ENCODE measurements around the gene FBN1.

FBN1 gene

DNA sequence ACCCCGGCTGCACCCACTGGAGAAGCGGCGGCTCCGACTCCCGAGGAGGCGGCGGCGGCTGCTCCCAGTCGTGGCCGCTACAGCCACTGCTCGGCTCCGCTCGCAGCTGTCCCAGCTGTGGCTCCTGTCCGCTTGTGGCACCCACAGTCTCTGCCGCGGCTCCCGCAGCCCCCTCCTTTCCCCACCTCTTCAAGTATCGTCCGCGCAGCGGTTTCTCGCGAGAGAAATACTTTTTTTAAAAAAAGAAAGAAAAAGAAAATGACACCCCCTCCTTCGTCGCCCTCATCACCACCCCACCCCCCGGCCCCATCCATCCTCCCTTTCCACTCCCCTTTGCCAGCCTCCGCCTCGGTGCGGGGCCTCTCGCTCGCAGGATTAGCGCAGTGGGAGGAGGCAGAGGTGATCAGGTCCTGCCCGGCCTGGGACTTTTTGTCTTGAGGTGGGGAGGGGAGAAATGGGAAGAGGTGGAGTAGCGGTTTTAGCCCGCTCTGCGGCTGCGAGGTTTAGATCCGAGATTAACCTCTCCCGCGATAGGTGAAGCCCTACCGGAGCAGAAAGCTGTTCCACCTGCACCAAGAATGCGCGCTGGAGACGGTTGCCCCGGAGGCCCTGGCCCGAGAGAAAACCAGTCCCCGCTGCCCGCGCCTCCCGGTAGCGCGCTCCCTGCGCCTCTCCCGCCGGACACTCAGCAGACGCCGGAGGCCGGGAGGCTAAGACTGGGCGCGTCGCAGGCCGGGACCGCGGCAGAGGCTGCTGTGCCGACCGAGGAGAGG, at the start of gene FBN1:
Gene FBN1 (minus strand): TSS at position 152 of the 773 bp plus-strand sequence. CDS start 940 bp downstream, outside the sequence.
- no peak for DNase-seq

DNA sequence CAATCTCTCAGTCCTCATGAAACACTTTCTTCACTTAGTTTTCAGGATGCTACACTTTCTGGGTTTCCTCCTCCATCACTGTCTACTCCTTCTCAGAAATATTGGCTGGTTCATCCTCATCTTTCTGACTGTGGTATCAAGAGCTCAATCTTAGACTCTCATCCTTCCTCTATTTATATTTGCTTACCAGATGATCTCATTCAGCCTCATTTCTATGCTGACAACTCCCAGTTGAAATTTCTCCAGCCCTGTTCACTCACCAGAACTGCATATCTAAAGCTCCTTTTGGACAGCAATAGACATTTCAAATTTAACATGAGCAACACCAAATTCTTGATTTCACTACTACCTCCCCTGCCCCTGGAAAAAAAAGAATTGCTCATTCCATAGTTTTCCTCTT, 48.0 kb upstream of the FBN1 start:
- DNase-seq: no peak

- no peak for DNase-seq
Measured at GRCh38 chr15:48688493-48688892, 43.0 kb upstream of the FBN1 start.

- no peak for DNase-seq
Measured at GRCh38 chr15:48683991-48684765, 38.7 kb upstream of the FBN1 start.

DNA sequence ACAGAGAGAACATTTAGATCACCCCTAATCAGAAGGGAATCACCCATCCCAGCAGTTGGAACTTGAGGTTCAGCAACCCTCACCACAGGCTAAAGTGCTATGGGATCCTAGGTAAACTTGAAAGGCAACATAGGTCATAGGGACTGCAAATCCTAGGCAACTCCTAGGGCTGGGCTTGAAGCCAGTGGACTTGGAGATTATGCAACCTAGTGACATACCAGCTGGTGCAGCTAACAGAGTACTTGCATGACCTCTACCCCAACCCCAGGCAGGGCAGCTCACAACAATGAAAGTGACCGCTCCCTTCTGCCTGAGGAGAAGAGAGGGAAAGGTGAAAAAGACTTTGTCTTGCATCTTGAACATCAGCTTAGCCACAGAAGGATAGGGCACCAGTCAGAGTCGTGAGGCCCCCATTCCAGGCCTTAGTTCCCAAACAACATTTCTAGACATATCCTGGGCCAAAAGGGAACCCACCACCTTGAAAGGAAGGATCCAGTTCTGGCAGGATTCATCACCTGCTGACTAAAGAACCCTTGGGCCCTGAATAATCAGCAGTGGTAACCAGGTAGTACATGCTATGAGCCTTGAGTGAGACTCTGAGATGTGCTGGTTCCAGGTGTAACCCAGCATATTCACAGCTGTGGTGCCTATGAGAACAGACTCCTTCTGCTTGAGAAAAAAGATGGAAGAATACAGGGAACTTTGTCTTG, 37.6 kb upstream of the FBN1 start:
- DNase-seq: no peak

- DNase-seq: no peak
Measured at GRCh38 chr15:48681353-48681752, 35.8 kb upstream of the FBN1 start.

DNA sequence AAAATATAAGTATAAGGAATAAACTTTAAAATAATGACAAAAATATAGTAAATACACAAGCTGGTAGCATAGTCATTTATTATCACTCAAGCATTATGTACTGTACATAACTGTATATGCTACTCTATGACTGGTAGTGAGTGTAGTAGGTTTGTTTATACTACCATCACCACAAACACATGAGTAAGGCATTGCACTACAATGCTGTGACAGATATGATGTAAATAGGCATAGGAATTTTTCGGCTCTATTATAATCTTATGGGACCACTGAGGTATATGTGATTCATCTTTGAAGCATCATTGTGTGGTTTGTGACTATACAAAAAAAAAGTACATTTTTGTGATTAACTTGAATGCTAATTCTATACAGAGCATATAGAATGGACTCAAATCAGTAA, 35.3 kb upstream of the FBN1 start:
- DNase-seq: no peak

- DNase-seq: no peak
Measured at GRCh38 chr15:48679952-48680351, 34.4 kb upstream of the FBN1 start.

GRCh38 chr15:48678851-48679250, 33.3 kb upstream of the FBN1 start:
- DNase-seq: no peak

DNA sequence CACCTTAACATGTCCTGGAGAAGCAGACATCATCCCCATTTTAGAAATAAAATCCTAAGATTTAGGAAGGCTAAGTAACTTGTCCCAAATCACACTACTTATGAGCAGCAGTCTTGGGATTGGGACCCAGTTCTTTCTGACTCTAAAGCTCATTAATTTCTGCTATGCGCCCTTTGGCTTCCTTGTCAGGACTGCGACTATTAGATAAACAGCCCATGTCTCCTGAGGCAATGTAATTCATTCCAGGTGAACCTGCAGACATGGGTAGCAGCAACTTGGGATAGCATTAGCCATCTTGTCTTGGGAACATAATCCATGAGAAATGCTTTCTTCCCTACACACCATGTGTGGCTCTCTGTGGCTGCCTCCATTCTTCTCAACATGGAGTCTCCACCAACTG, 32.3 kb upstream of the FBN1 start:
- DNase-seq: no peak

- no peak for DNase-seq
Measured at GRCh38 chr15:48675436-48675835, 29.9 kb upstream of the FBN1 start.

DNA sequence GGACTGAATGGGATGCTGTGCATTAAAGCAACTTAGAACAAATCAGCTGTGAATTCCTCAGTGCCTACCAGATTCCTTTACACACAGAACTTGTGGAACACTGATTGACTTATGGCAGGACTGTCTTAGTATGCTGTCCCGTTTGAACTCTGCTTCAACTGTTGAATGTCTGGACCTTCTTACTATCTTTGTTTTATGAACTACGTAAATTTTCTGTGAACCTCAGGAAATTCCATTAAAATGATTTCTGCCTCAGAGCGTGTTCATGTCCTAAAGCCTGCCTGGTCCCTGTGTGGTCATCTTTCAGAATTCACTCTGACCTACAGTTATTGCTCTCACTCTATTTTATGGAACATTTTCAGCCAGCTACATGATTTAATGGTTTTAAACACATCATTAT, 29.4 kb upstream of the FBN1 start:
- DNase-seq: no peak

DNA sequence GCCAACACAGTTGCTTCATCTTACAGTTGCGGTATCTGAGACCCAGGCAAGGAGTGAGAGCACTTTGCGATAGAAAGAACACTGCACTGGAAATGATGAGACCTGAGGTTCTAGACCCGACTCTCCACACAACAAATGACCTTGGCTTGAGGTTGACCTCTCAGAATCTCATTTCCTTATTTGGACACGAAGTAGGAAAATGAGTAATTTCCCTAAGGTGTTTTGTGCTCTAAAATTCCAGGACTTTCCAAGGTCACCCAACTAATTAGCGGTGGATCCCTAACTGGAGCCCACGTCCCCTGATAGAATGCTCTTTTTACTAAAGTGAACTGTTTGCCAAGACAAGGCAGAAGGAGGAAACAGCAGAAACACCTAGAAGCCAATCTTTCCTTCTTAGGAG, 26.7 kb upstream of the FBN1 start:
- DNase-seq: no peak

DNA sequence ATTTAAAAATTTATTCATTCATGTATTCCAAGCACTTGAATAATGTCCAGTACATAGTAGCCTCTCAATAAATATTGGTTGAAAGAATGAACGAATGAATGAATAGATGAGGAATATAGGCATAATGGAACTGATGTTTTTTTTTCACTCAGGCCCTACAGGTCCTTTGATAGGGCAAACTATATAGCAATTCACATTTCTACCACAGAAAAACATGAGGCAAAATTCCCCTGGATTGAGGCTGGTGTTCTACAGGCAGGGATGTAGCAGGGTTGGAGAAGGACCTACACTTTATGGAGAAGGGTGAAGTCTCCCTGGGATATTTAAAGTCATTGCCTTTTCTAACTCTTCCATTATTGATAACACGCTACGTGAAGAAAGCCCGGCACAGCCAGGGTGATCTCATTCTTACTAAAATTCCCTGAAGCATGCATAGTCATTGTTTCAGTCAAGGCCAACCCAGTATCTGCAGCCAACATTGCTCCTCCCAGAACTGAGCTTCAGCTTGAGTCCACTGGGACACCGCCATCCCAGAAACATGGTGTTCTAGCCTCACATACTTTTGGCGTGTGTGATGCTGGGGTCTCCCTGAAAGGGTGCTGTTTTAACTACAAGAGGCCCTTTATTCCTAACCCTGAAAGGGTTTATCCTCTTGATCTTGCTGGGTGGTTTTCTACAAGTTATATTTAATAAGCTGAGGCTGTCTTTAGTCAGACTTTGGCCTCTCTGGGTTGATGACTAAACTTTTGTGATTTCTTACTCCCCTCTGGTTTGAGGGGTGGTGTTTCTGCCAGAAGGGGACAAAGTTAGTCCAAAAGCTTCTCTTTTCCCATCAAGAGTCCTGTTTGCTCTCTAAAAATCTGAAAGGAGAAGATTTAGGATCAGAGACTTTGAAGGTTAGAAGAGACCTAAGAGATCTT, 25.9 kb upstream of the FBN1 start:
- DNase-seq: no peak

DNA sequence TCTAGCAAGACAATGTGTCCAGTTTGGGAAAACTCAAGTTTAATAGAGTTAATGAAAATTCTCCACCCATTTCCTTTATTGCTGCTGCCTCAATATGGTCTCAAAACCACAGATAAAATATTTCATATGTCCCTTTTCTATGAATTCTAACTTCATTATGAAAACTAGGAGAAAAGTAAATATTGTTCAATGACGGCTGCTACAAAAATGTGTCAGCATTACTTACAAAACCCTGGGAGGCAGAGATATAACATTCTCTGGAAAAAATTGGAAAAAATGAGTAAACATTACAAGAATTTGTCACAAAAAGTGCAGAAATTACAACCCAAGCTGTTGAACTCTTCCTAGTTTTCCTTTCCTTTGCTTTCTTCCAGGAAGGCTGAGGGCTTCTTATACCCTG, 22.2 kb upstream of the FBN1 start:
- DNase-seq: no peak

DNA sequence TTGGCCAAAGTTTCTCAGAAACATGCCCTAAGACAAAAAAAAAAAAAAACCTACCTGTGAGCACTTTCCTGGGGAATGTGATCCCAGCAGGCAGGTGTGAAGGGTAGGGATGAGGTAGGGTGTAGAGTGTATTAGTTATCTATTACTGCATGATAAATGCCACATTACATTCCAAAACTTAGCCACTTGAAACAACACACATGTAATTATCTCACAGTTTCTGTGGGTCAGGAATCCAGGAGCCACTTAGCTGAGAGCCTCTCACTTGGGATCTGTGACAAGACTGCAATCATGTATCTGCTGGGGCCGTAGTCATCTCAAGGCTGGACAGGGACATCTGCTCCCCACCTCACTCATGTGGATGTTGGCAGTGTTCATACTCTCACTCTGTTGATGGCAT, 18.9 kb upstream of the FBN1 start:
- no peak for DNase-seq

DNA sequence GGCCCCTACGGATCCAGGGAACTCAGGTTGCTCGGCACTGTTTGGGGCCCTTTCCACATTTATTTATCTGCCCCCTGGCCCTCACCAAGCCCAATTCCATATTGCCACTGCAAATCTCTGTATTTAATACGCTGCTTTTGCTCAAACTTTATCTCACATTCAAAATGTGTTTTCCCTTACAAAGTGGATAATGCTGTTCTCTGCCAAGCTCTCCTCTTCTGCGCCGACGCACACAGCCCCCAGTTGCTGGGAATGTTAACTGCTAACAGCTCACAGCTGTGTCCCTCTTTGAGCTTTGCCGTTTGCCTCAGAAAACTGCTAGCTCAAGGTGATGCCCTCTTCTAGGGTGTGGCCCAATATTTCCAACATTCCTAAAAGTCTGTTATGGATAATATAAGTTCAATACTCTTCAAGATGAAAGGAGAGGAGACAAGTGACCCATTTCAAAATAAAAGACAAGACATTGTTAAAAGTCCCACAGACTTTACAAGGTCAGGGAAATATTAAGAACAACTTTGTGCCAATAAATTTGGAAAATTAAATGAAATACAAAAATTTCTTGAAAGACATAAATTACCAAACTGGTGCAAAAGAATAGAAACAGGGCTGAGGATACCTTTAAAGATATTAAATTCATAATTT, 12.6 kb upstream of the FBN1 start:
- no peak for DNase-seq

DNA sequence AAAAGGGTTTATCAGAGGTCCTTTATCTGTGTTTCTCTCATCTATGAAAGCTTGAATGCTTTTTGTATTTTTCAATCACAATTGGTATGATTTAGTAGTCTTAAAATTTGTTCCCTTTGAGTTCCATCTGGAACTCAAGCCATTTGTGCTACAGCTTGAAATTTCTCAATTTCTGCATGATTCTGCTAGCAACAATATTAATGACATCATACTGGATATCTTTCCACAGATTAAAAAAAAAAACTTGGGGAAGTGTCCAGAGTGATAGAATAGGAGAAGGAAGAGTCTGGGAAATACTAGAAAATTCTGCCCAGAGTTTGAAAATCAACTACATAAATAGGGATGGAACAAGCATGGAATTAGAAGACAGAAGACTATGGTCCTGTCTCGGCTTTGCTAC, 9.3 kb upstream of the FBN1 start:
- DNase-seq: no peak

- no peak for DNase-seq
Measured at GRCh38 chr15:48653913-48654670, 8.6 kb upstream of the FBN1 start.

DNA sequence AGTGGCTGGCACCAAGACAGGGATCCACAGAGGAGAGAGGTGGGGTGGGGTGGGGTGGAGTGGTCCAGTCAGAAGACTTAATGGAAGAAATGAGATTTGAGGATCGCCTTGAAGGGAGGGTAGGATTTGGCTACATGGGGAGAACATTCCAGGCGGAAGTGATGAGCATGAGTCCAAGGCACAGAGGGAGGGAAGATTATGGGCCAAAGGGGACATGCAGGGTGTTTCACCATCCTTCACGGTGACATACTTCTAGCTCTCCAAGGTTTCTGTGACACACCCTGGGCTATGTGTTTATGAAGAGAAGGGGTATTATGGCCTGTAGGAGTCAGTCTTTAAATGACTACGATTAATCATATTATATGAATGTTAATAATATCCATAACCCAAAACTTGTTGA, 7.7 kb upstream of the FBN1 start:
- DNase-seq: no peak

- DNase-seq: no peak
Measured at GRCh38 chr15:48652510-48653076, 7.1 kb upstream of the FBN1 start.
